Prostate gland (tissue), 2 donors: ENCODE results near the gene CDH13. TPM values are rescaled to one million over a fixed set of nuclear protein-coding genes. Genes with fewer than 3 reads are reported as not detected.

ENCODE experiments used
- DNase-seq: peaks from one replicate; pipeline ENCODE4 v3.0.0-alpha.2; 2019; ENCODE audit warnings: low spot score
- H3K27ac ChIP-seq, 2 donors: fragments of 200-600 bp; sonication (generic); 2 replicates each; pipeline ENCODE4 v1.5.1; 2017 to 2019
- H3K27me3 ChIP-seq: fragments of 200-600 bp; sonication (generic); replicated peaks from 2 replicates; pipeline ENCODE4 v1.5.1; 2019; ENCODE audit not compliant: insufficient read depth
- H3K36me3 ChIP-seq, 2 donors: fragments of 200-600 bp; sonication (generic); 1 replicate in 1 of 2; 2 replicates in 1 of 2; pipeline versions ENCODE4 v1.5.1 to v1.8.1; 2017 to 2019
- H3K4me1 ChIP-seq: fragments of 200-600 bp; sonication (generic); replicated peaks from 2 replicates; pipeline ENCODE4 v1.5.1; 2019
- H3K4me3 ChIP-seq, 2 donors: fragments of 200-600 bp; sonication (generic); 2 replicates each; pipeline ENCODE4 v1.5.1; 2017 to 2019
- H3K9me3 ChIP-seq: fragments of 200-600 bp; sonication (generic); 2 replicates; pipeline ENCODE4 v1.5.1; 2017
- CTCF ChIP-seq, 4 experiments: fragments of 200-600 bp in 2 of 4; fragments of 450-650 bp in 2 of 4; sonication (generic) in 2 of 4; IDR thresholded peaks; 1 replicate in 3 of 4; 2 replicates in 1 of 4; pipeline ENCODE4 v1.5.1; 2016 to 2019; ENCODE audit warnings: antibody characterized with exemption in 4 of 4, mild to moderate bottlenecking in 2 of 4, moderate library complexity in 2 of 4
- POLR2A ChIP-seq: fragments of 450-650 bp; IDR thresholded peaks from one replicate; pipeline ENCODE4 v1.6.1; 2016; ENCODE audit warnings: antibody characterized with exemption, mild to moderate bottlenecking
- POLR2AphosphoS5 ChIP-seq: sonication (generic); formaldehyde crosslinking; IDR thresholded peaks from one replicate; pipeline ENCODE4 v1.6.1; 2017; ENCODE audit warnings: antibody characterized with exemption
- WGBS: methylation state at CpG from one replicate; pipeline ENCODE4 v1.1.5; 2018; 5-methylcytosine and 5-hydroxymethylcytosine counted together
- intact Hi-C: fragments of 100-400 bp; cut with DNase I; formaldehyde crosslinking; loops from one replicate; pipeline ENCODE4 v1.14.2; 2022
- total RNA-seq, 2 donors: library from RNA; depleted of rRNA; stranded (reverse); fragments of >200 nt; gene quantifications; one replicate each; pipeline ENCODE4 v1.1.0, GENCODE V29; 2016

Gene CDH13
- total RNA-seq, 2 donors from 2014 or later: 20.6 to 23.0 TPM

- no peaks in the 10 kb centered on the region for H3K4me1 ChIP-seq
- no peak overlapping the region for H3K27ac ChIP-seq
- no peak overlapping the region for H3K4me3 ChIP-seq
- TF ChIP-seq POLR2A (no peak), POLR2AphosphoS5 (no peak), CTCF (IDR thresholded peaks at IDR 0.05) (no peak)
- H3K36me3 ChIP-seq: no peaks in the 10 kb centered on the region
- no peak for DNase-seq
- 91% methylated on average over 9 of the region's 9 CpGs for WGBS
- H3K27me3 ChIP-seq: no peaks in the 10 kb centered on the region
- no peaks in the 10 kb centered on the region for H3K9me3 ChIP-seq
- intact Hi-C loops: no loop called here
Measured at GRCh38 chr16:82864332-82865040, 237.7 kb downstream of the CDH13 start.

GRCh38 chr16:82865412-82865811 is 238.6 kb downstream of the CDH13 start:
- intact Hi-C loops: no loop called here
- Histone ChIP-seq H3K27me3 (no peaks in the 10 kb centered on the region), H3K27ac (no peak overlapping the region), H3K4me1 (no peaks in the 10 kb centered on the region), H3K36me3 (no peaks in the 10 kb centered on the region), H3K9me3 (no peaks in the 10 kb centered on the region), H3K4me3 (no peak overlapping the region)
- WGBS: 77% methylated on average over 4 of the region's 4 CpGs
- DNase-seq: no peak
- TF ChIP-seq CTCF (IDR thresholded peaks at IDR 0.05): no peak
- TF ChIP-seq POLR2AphosphoS5: no peak
- no peak for TF ChIP-seq POLR2A

GRCh38 chr16:82867485-82867884 is 240.7 kb downstream of the CDH13 start:
- WGBS: 50% methylated on average over 1 of the region's 1 CpG
- intact Hi-C loops: no loop called here

GRCh38 chr16:82874271-82874670 is 247.5 kb downstream of the CDH13 start:
- intact Hi-C loops: no loop called here
- no peak for TF ChIP-seq POLR2A
- no peak for TF ChIP-seq POLR2AphosphoS5
- TF ChIP-seq CTCF (IDR thresholded peaks at IDR 0.05): no peak
- Histone ChIP-seq H3K4me1 (no peaks in the 10 kb centered on the region), H3K27ac (no peak overlapping the region), H3K4me3 (no peak overlapping the region), H3K27me3 (no peaks in the 10 kb centered on the region), H3K36me3 (no peaks in the 10 kb centered on the region), H3K9me3 (no peaks in the 10 kb centered on the region)
- 40% methylated on average over 7 of the region's 7 CpGs for WGBS
- no peak for DNase-seq

More at GRCh38 chr16:82867485-82867884, 240.7 kb downstream of the CDH13 start:
- Histone ChIP-seq H3K36me3 (no peaks in the 10 kb centered on the region), H3K9me3 (no peaks in the 10 kb centered on the region), H3K27ac (no peak overlapping the region), H3K27me3 (no peaks in the 10 kb centered on the region), H3K4me1 (no peaks in the 10 kb centered on the region), H3K4me3 (no peak overlapping the region)
- TF ChIP-seq CTCF (IDR thresholded peaks at IDR 0.05): no peak
- TF ChIP-seq POLR2A: no peak
- TF ChIP-seq POLR2AphosphoS5: no peak
- no peak for DNase-seq

GRCh38 chr16:82874672-82875071 is 247.9 kb downstream of the CDH13 start:
- H3K4me1 ChIP-seq: no peaks in the 10 kb centered on the region
- DNase-seq: no peak
- WGBS: 92% methylated on average over 1 of the region's 1 CpG
- no peaks in the 10 kb centered on the region for H3K9me3 ChIP-seq
- intact Hi-C loops: no loop called here
- no peak for TF ChIP-seq POLR2AphosphoS5
- no peak for TF ChIP-seq CTCF (IDR thresholded peaks at IDR 0.05)
- TF ChIP-seq POLR2A: no peak
- H3K36me3 ChIP-seq: no peaks in the 10 kb centered on the region
- no peak overlapping the region for H3K4me3 ChIP-seq
- H3K27ac ChIP-seq: no peak overlapping the region
- no peaks in the 10 kb centered on the region for H3K27me3 ChIP-seq
